HepG2 (cell line): ENCODE measurements around the gene FKBP1A. TPM values are rescaled to one million over a fixed set of nuclear protein-coding genes. Genes with fewer than 3 reads are reported as not detected.
A peak's percentile ranks its signal among the peaks of the same experiment; 100 is the strongest.

ENCODE experiments used
- CEBPB ChIP-seq: IDR thresholded peaks from 2 replicates; pipeline ENCODE4 v1.6.1; 2011; ENCODE audit warnings: low read depth, low read length, improper control_type of control experiment, borderline replicate concordance
- CERS6 ChIP-seq: sonication (generic); formaldehyde crosslinking; IDR thresholded peaks from 2 replicates; pipeline ENCODE4 v1.5.0; 2020; ENCODE audit warnings: missing genetic modification reagents
- CREM ChIP-seq, 2 experiments: sonication (generic) in 1 of 2; formaldehyde crosslinking in 1 of 2; IDR thresholded peaks; 2 replicates each; pipeline versions ENCODE4 v1.4.0 to v1.6.1; 2016 to 2020; ENCODE audit warnings: antibody characterized with exemption in 1 of 2, mild to moderate bottlenecking in 1 of 2, missing genetic modification reagents in 1 of 2
- ELF3 ChIP-seq: IDR thresholded peaks from 2 replicates; pipeline ENCODE4 v1.6.1; 2016; ENCODE audit warnings: missing genetic modification reagents, missing compliant biosample characterization
- EZH2 ChIP-seq: conservative IDR thresholded peaks from 2 replicates; pipeline ENCODE4 v1.6.1; 2012; ENCODE audit warnings: mild to moderate bottlenecking, low read depth, low read length, moderate library complexity
- FOXO1 ChIP-seq: sonication (generic); formaldehyde crosslinking; IDR thresholded peaks from 2 replicates; pipeline ENCODE4 v1.4.0; 2020; ENCODE audit warnings: missing genetic modification reagents
- JUN ChIP-seq: sonication (generic); formaldehyde crosslinking; IDR thresholded peaks from 2 replicates; pipeline ENCODE4 v1.4.0; 2020; ENCODE audit warnings: mild to moderate bottlenecking, missing genetic modification reagents
- MYNN ChIP-seq: sonication (generic); formaldehyde crosslinking; IDR thresholded peaks from 2 replicates; pipeline ENCODE4 v1.4.0; 2020; ENCODE audit warnings: mild to moderate bottlenecking, low read depth, missing genetic modification reagents
- MYPOP ChIP-seq: sonication (generic); formaldehyde crosslinking; IDR thresholded peaks from 2 replicates; pipeline ENCODE4 v1.8.1; 2023; ENCODE audit warnings: mild to moderate bottlenecking, moderate library complexity, missing genetic modification reagents
- NFATC3 ChIP-seq: sonication (generic); formaldehyde crosslinking; IDR thresholded peaks from 2 replicates; pipeline ENCODE4 v1.5.1; 2020; ENCODE audit warnings: mild to moderate bottlenecking, missing genetic modification reagents
- SALL2 ChIP-seq: sonication (generic); formaldehyde crosslinking; IDR thresholded peaks from 2 replicates; pipeline ENCODE4 v1.8.1; 2023; ENCODE audit warnings: mild to moderate bottlenecking, missing genetic modification reagents, inconsistent platforms
- TARDBP ChIP-seq: sonication (generic); formaldehyde crosslinking; IDR thresholded peaks from 2 replicates; pipeline ENCODE4 v1.8.0; 2022; ENCODE audit warnings: mild to moderate bottlenecking, missing genetic modification reagents
- ZFP36L1 ChIP-seq: sonication (generic); formaldehyde crosslinking; IDR thresholded peaks from 2 replicates; pipeline ENCODE4 v1.8.0; 2022; ENCODE audit warnings: mild to moderate bottlenecking, missing genetic modification reagents, moderate library complexity
- ZKSCAN5 ChIP-seq: sonication (generic); formaldehyde crosslinking; IDR thresholded peaks from 2 replicates; pipeline ENCODE4 v1.5.1; 2020; ENCODE audit warnings: mild to moderate bottlenecking, missing genetic modification reagents
- ZNF10 ChIP-seq: sonication (generic); formaldehyde crosslinking; IDR thresholded peaks from 2 replicates; pipeline ENCODE4 v1.4.0; 2020; ENCODE audit warnings: mild to moderate bottlenecking, low read depth, missing genetic modification reagents, borderline replicate concordance
- ZNF225 ChIP-seq: sonication (generic); formaldehyde crosslinking; IDR thresholded peaks from 2 replicates; pipeline ENCODE4 v1.4.0; 2020; ENCODE audit warnings: mild to moderate bottlenecking, missing genetic modification reagents
- ZNF572 ChIP-seq: sonication (generic); formaldehyde crosslinking; IDR thresholded peaks from 2 replicates; pipeline ENCODE4 v1.5.1; 2020; ENCODE audit warnings: mild to moderate bottlenecking, missing genetic modification reagents
- ZNF615 ChIP-seq: sonication (generic); formaldehyde crosslinking; IDR thresholded peaks from 2 replicates; pipeline ENCODE4 v1.5.0; 2020; ENCODE audit warnings: mild to moderate bottlenecking, missing genetic modification reagents, borderline replicate concordance
- ZSCAN31 ChIP-seq: sonication (generic); formaldehyde crosslinking; IDR thresholded peaks from 2 replicates; pipeline ENCODE4 v1.5.0; 2020; ENCODE audit warnings: low read depth, mild to moderate bottlenecking, missing genetic modification reagents
- polyA plus RNA-seq, 8 experiments: library from polyadenylated mRNA; depleted of rRNA in 3 of 8; stranded (reverse) in 7 of 8; unstranded in 1 of 8; fragments of >200 nt; fragmentation: Illumina TruSeq in 4 of 8; extraction: Trizol in 4 of 8; gene quantifications; 2 replicates each; pipeline versions ENCODE4 v1.2.1 to v1.2.3, GENCODE V29; 2011 to 2016; ENCODE audit warnings: low read depth in 4 of 8, missing spikeins in 1 of 8, mixed read lengths in 1 of 8; ENCODE audit not compliant: insufficient read depth in 1 of 8
- total RNA-seq, 5 experiments: library from RNA; depleted of rRNA; stranded (reverse); fragments of >200 nt; fragmentation: Illumina TruSeq; extraction: Trizol; gene quantifications; 2 replicates each; pipeline ENCODE4 v1.2.3, GENCODE V29; 2016; ENCODE audit warnings: low read depth in 1 of 5
- TF ChIP-seq, protein P1 (sequence below): sonication (generic); formaldehyde crosslinking; IDR thresholded peaks from 2 replicates; pipeline ENCODE4 v1.8.1; 2022; ENCODE audit warnings: low read depth, mild to moderate bottlenecking, missing genetic modification reagents
- TF ChIP-seq, protein P2 (sequence below): sonication (generic); formaldehyde crosslinking; IDR thresholded peaks from 2 replicates; pipeline ENCODE4 v1.5.0; 2020; ENCODE audit warnings: missing genetic modification reagents

FKBP1A gene
- total and polyA plus RNA-seq, 2 of the 13 experiments (the other 11 are each of a cell fraction or from before 2014, with no cell fraction given) = 119 to 468 TPM

- TF ChIP-seq ZNF572 (0 out of 2 replicates have a peak, but pooled peaks have one; percentile 39), CEBPB (no peak), ZNF10 (no peak), ELF3 (no peak), CREM (IDR thresholded peaks at IDR 0.05) (no peak), CREM (CRISPR knock-in tag; IDR thresholded peaks at IDR 0.05) (no peak), EZH2 (no peak), ZNF225 (no peak; the same call in 1 of the 2 replicates), JUN (CRISPR knock-in tag) (no peak), MYNN (no peak), ZNF615 (CRISPR knock-in tag) (0 out of 2 replicates have a peak, but pooled peaks have one; percentile 38), MYPOP (no peak), ZKSCAN5 (CRISPR knock-in tag) (no peak), FOXO1 (0 out of 2 replicates have a peak, but pooled peaks have one; percentile 25), ZFP36L1 (CRISPR knock-in tag) (no peak), NFATC3 (CRISPR knock-in tag) (no peak), ZSCAN31 (no peak), CERS6 (no peak), SALL2 (CRISPR knock-in tag) (0 out of 2 replicates have a peak, but pooled peaks have one; percentile 60), TARDBP (CRISPR knock-in tag) (no peak)
- TF ChIP-seq, protein P1, sequence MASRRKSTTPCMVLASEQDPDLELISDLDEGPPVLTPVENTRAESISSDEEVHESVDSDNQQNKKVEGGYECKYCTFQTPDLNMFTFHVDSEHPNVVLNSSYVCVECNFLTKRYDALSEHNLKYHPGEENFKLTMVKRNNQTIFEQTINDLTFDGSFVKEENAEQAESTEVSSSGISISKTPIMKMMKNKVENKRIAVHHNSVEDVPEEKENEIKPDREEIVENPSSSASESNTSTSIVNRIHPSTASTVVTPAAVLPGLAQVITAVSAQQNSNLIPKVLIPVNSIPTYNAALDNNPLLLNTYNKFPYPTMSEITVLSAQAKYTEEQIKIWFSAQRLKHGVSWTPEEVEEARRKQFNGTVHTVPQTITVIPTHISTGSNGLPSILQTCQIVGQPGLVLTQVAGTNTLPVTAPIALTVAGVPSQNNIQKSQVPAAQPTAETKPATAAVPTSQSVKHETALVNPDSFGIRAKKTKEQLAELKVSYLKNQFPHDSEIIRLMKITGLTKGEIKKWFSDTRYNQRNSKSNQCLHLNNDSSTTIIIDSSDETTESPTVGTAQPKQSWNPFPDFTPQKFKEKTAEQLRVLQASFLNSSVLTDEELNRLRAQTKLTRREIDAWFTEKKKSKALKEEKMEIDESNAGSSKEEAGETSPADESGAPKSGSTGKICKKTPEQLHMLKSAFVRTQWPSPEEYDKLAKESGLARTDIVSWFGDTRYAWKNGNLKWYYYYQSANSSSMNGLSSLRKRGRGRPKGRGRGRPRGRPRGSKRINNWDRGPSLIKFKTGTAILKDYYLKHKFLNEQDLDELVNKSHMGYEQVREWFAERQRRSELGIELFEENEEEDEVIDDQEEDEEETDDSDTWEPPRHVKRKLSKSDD (CRISPR knock-in tag) = no peak
- TF ChIP-seq, protein P2, sequence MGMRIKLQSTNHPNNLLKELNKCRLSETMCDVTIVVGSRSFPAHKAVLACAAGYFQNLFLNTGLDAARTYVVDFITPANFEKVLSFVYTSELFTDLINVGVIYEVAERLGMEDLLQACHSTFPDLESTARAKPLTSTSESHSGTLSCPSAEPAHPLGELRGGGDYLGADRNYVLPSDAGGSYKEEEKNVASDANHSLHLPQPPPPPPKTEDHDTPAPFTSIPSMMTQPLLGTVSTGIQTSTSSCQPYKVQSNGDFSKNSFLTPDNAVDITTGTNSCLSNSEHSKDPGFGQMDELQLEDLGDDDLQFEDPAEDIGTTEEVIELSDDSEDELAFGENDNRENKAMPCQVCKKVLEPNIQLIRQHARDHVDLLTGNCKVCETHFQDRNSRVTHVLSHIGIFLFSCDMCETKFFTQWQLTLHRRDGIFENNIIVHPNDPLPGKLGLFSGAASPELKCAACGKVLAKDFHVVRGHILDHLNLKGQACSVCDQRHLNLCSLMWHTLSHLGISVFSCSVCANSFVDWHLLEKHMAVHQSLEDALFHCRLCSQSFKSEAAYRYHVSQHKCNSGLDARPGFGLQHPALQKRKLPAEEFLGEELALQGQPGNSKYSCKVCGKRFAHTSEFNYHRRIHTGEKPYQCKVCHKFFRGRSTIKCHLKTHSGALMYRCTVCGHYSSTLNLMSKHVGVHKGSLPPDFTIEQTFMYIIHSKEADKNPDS (CRISPR knock-in tag) = no peak
Measured at GRCh38 chr20:1328680-1329330, 64.0 kb downstream of the FKBP1A start, which contains the start of gene SDCBP2 (continued).
